GM12892 (cell line): ENCODE results near the gene SUCNR1.
"Not testable (repeated sequence)": the region's sequence is repeated elsewhere in the genome, so short reads cannot be mapped to it uniquely, and the experiment has no call there.

Experiments
- POLR2A ChIP-seq: IDR thresholded peaks from 2 replicates; pipeline ENCODE4 v1.6.1; 2011; ENCODE audit warnings: low read depth, low read length, control low read depth
- POLR2AphosphoS5 ChIP-seq: IDR thresholded peaks from 2 replicates; pipeline ENCODE4 v1.6.1; 2011; ENCODE audit warnings: low read depth, low read length, control low read depth

- TF ChIP-seq POLR2A, POLR2AphosphoS5: not testable (repeated sequence)
Measured at GRCh38 chr3:151885397-151885796, 12.0 kb downstream of the SUCNR1 start.
